K562 (cell line): ENCODE data around the gene EPHB4. TPM values are rescaled to one million over a fixed set of nuclear protein-coding genes. Genes with fewer than 3 reads are reported as not detected.
A peak's percentile ranks its signal among the peaks of the same experiment; 100 is the strongest.

ENCODE experiments used
- ASH1L ChIP-seq: fragments of 450-650 bp; IDR thresholded peaks from 2 replicates; pipeline ENCODE4 v1.6.1; 2018; ENCODE audit warnings: borderline replicate concordance, mild to moderate bottlenecking, low read depth; ENCODE audit not compliant: partially characterized antibody
- CCNT2 ChIP-seq: IDR thresholded peaks from 2 replicates; pipeline ENCODE4 v1.6.1; 2011; ENCODE audit warnings: borderline replicate concordance, low read depth, mild to moderate bottlenecking, moderate library complexity, mixed read lengths, low read length; ENCODE audit not compliant: insufficient read length; ENCODE audit errors: extremely low read depth
- CHD1 ChIP-seq: fragments of 200-600 bp; sonication (generic); IDR thresholded peaks from one replicate; pipeline ENCODE4 v1.6.1; 2012; ENCODE audit warnings: mild to moderate bottlenecking, moderate library complexity, low read length, inconsistent platforms
- DDX20 ChIP-seq: fragments of 450-650 bp; IDR thresholded peaks from 2 replicates; pipeline ENCODE4 v1.6.1; 2016; ENCODE audit warnings: missing genetic modification characterization, low read depth, mild to moderate bottlenecking, missing compliant biosample characterization, moderate library complexity
- ESRRA ChIP-seq: fragments of 450-650 bp; IDR thresholded peaks from 2 replicates; pipeline ENCODE4 v1.6.1; 2014; ENCODE audit warnings: low read depth, mild to moderate bottlenecking, moderate library complexity, borderline replicate concordance
- HEY1 ChIP-seq: fragments of 250-450 bp; sonication (Bioruptor Pico); IDR thresholded peaks from 2 replicates; pipeline ENCODE4 v1.5.0; 2020; ENCODE audit warnings: mild to moderate bottlenecking, moderate library complexity, borderline replicate concordance
- MTA3 ChIP-seq: fragments of 450-650 bp; formaldehyde crosslinking; IDR thresholded peaks from 2 replicates; pipeline ENCODE4 v1.6.1; 2017; ENCODE audit warnings: mild to moderate bottlenecking, borderline replicate concordance
- MXI1 ChIP-seq: IDR thresholded peaks from 2 replicates; pipeline ENCODE4 v1.6.1; 2011; ENCODE audit warnings: low read depth, mild to moderate bottlenecking, improper control_type of control experiment, low read length
- NCOA6 ChIP-seq: fragments of 450-650 bp; IDR thresholded peaks from 2 replicates; pipeline ENCODE4 v1.6.1; 2017; ENCODE audit warnings: mild to moderate bottlenecking
- PHTF2 ChIP-seq: fragments of 250-450 bp; sonication (Bioruptor Pico); IDR thresholded peaks from 2 replicates; pipeline ENCODE4 v1.5.0; 2021; ENCODE audit warnings: mild to moderate bottlenecking
- POLR2G ChIP-seq: fragments of 200-400 bp; formaldehyde crosslinking; IDR thresholded peaks from 2 replicates; pipeline ENCODE4 v1.6.1; 2017; ENCODE audit warnings: low read depth, mild to moderate bottlenecking, antibody characterized with exemption, low read length, moderate library complexity
- RBM34 ChIP-seq: fragments of 200-400 bp; formaldehyde crosslinking; IDR thresholded peaks from 2 replicates; pipeline ENCODE4 v1.6.1; 2018; ENCODE audit warnings: low read length, borderline replicate concordance; ENCODE audit not compliant: insufficient read depth
- SAFB2 ChIP-seq: fragments of 200-400 bp; formaldehyde crosslinking; IDR thresholded peaks from 2 replicates; pipeline ENCODE4 v1.6.1; 2018; ENCODE audit warnings: borderline replicate concordance, low read length, low read depth, moderate library complexity; ENCODE audit not compliant: severe bottlenecking
- SMAD3 ChIP-seq: fragments of 450-650 bp; formaldehyde crosslinking; conservative IDR thresholded peaks from 2 replicates; pipeline ENCODE4 v1.4.0; 2020; ENCODE audit warnings: mild to moderate bottlenecking
- SOX6 ChIP-seq: fragments of 450-650 bp; IDR thresholded peaks from 2 replicates; pipeline ENCODE4 v1.6.1; 2014; ENCODE audit warnings: mild to moderate bottlenecking
- SRSF1 ChIP-seq: fragments of 200-400 bp; formaldehyde crosslinking; IDR thresholded peaks from 2 replicates; pipeline ENCODE4 v1.6.1; 2017; ENCODE audit warnings: mild to moderate bottlenecking, low read depth, low read length, moderate library complexity
- TAF1 ChIP-seq: IDR thresholded peaks from 2 replicates; pipeline ENCODE4 v1.6.1; 2011; ENCODE audit warnings: mild to moderate bottlenecking, low read length, moderate library complexity; ENCODE audit not compliant: insufficient read depth, control insufficient read depth, severe bottlenecking; ENCODE audit errors: extremely low read depth
- TRIM25 ChIP-seq: fragments of 450-650 bp; IDR thresholded peaks from 2 replicates; pipeline ENCODE4 v1.7.0; 2016; ENCODE audit warnings: borderline replicate concordance
- ZBTB49 ChIP-seq: sonication (generic); formaldehyde crosslinking; IDR thresholded peaks from 2 replicates; pipeline ENCODE4 v1.8.0; 2022; ENCODE audit warnings: missing genetic modification reagents, mild to moderate bottlenecking, borderline replicate concordance
- ZNF124 ChIP-seq: sonication (generic); formaldehyde crosslinking; IDR thresholded peaks from 2 replicates; pipeline ENCODE4 v1.8.1; 2022; ENCODE audit warnings: missing genetic modification reagents
- ZNF133 ChIP-seq: fragments of 250-450 bp; sonication (Bioruptor Pico); IDR thresholded peaks from 2 replicates; pipeline ENCODE4 v1.4.0; 2020; ENCODE audit warnings: mild to moderate bottlenecking
- ZNF134 ChIP-seq: fragments of 250-450 bp; sonication (Bioruptor Pico); conservative IDR thresholded peaks from 2 replicates; pipeline ENCODE4 v1.4.0; 2020
- ZNF316 ChIP-seq: fragments of 450-650 bp; IDR thresholded peaks from 2 replicates; pipeline ENCODE4 v1.6.1; 2016
- polyA plus RNA-seq, 8 experiments: library from polyadenylated mRNA; depleted of rRNA in 4 of 8; stranded (reverse) in 5 of 8; unstranded in 3 of 8; fragments of >200 nt; fragmentation: Nextera tagmentation in 2 of 8; fragmentation: Illumina TruSeq in 1 of 8; extraction: Ambion mirVana in 2 of 8; extraction: Trizol in 1 of 8; gene quantifications; 2 replicates each; pipeline versions ENCODE4 v1.2.1 to v1.2.3, GENCODE V29; 2011 to 2014; ENCODE audit warnings: inconsistent platforms in 1 of 8, missing spikeins in 1 of 8
- total RNA-seq, 7 experiments: library from RNA; depleted of rRNA in 6 of 7; stranded (reverse); fragments of >200 nt in 6 of 7; fragmentation: Illumina TruSeq in 2 of 7; extraction: Trizol in 2 of 7; gene quantifications; 2 replicates each; pipeline versions ENCODE4 v1.2.1 to v1.2.3, GENCODE V29; 2011 to 2021; ENCODE audit warnings: low replicate concordance in 1 of 7
- TF ChIP-seq, protein P1 (sequence below): IDR thresholded peaks from 2 replicates; pipeline ENCODE4 v1.6.1; 2016; ENCODE audit warnings: missing genetic modification characterization, missing compliant biosample characterization

Gene EPHB4
- total and polyA plus RNA-seq, 9 of the 15 experiments (the other 6 are each of a cell fraction or from before 2014, with no cell fraction given), result 1.2 to 82.1 (median 37.9) TPM

DNA sequence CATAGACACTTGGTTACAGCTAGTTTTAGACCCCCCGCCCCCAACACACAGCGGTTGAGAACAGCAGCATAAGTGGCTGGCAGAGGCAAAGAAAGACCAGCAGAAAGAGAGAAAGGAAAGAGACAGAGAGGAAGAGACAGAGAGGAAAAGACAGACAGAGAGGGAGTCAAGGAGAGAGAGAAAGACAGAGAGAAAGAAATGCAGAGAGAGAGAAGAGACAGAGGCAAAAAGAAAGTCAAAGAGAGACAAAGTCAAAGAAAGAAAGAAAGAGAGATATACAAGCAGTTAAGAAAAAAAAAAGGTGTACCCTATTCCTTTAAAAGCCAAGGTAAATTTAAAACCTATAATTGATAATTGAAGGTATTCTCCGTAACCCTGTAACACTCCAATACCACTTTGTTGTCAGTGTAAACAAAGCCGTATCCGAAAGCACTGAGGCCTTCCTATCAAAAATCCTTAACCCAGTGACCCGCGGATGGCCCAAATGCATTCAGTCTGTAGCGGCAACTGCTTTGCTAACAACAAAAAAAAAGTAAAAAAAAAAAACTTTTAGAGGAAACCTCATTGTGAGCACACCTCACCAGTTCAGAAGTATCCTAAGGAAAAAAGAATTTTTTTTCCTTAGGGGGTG lies 13.3 kb upstream of the EPHB4 start (continued):
- TF ChIP-seq HEY1 (CRISPR knock-in tag) (no peak), SAFB2 (no peak), CHD1 (no peak), ZNF124 (no peak), SOX6 (0 out of 2 replicates have a peak, but pooled peaks have one; percentile 31), PHTF2 (CRISPR knock-in tag) (no peak), NCOA6 (no peak), ZNF316 (no peak; the same call in 1 of the 2 replicates), ZNF133 (CRISPR knock-in tag) (no peak), ESRRA (no peak), DDX20 (no peak), ZNF134 (no peak), POLR2G (no peak), TAF1 (no peak), MTA3 (peak; percentile 52; the same call in 1 of the 2 replicates), SRSF1 (no peak), RBM34 (no peak), TRIM25 (peak; percentile 96; the same call in 1 of the 2 replicates), CCNT2 (no peak), SMAD3 (no peak), ASH1L (peak; percentile 50), ZBTB49 (CRISPR knock-in tag) (no peak), MXI1 (no peak)
- TF ChIP-seq, protein P1, sequence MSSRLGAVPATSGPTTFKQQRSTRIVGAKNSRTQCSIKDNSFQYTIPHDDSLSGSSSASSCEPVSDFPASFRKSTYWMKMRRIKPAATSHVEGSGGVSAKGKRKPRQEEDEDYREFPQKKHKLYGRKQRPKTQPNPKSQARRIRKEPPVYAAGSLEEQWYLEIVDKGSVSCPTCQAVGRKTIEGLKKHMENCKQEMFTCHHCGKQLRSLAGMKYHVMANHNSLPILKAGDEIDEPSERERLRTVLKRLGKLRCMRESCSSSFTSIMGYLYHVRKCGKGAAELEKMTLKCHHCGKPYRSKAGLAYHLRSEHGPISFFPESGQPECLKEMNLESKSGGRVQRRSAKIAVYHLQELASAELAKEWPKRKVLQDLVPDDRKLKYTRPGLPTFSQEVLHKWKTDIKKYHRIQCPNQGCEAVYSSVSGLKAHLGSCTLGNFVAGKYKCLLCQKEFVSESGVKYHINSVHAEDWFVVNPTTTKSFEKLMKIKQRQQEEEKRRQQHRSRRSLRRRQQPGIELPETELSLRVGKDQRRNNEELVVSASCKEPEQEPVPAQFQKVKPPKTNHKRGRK (tag), result peak; percentile 89
